GM21367 (cell line): Measurements from ENCODE around the gene PCDH9.

Experiments used
- ATAC-seq: cut with Tn5 transposase; IDR thresholded peaks from one replicate; pipeline ENCODE4 v1.9.1; 2021; ENCODE audit not compliant: unreplicated experiment

Gene PCDH9

GRCh38 chr13:66855131-66855530 lies 375.0 kb downstream of the PCDH9 start:
- ATAC-seq: no peak

- no peak for ATAC-seq
Observed at GRCh38 chr13:66853564-66853963, 376.6 kb downstream of the PCDH9 start.

GRCh38 chr13:66849706-66850105 lies 380.4 kb downstream of the PCDH9 start:
- ATAC-seq: no peak

- ATAC-seq: no peak
Observed at GRCh38 chr13:66847541-66847940, 382.6 kb downstream of the PCDH9 start.

- no peak for ATAC-seq
Observed at GRCh38 chr13:66845393-66845792, 384.7 kb downstream of the PCDH9 start.

GRCh38 chr13:66844933-66845332 lies 385.2 kb downstream of the PCDH9 start:
- ATAC-seq: no peak

GRCh38 chr13:66842766-66843165 lies 387.4 kb downstream of the PCDH9 start:
- ATAC-seq: no peak

- no peak for ATAC-seq
Observed at GRCh38 chr13:66840621-66841020, 389.5 kb downstream of the PCDH9 start.

GRCh38 chr13:66837246-66837645 lies 392.9 kb downstream of the PCDH9 start:
- ATAC-seq: no peak

- ATAC-seq: no peak
Observed at GRCh38 chr13:66835040-66835628, 395.0 kb downstream of the PCDH9 start.

- ATAC-seq: no peak
Observed at GRCh38 chr13:66830940-66831716, 399.0 kb downstream of the PCDH9 start.

GRCh38 chr13:66829803-66830202 lies 400.3 kb downstream of the PCDH9 start:
- ATAC-seq: no peak

- ATAC-seq: no peak
Observed at GRCh38 chr13:66826398-66826797, 403.7 kb downstream of the PCDH9 start.

- no peak for ATAC-seq
Observed at GRCh38 chr13:66821551-66821950, 408.6 kb downstream of the PCDH9 start.

GRCh38 chr13:66811455-66811854 lies 418.7 kb downstream of the PCDH9 start:
- ATAC-seq: no peak

- no peak for ATAC-seq
Observed at GRCh38 chr13:66809485-66809884, 420.7 kb downstream of the PCDH9 start.

- no peak for ATAC-seq
Observed at GRCh38 chr13:66807251-66807650, 422.9 kb downstream of the PCDH9 start.

GRCh38 chr13:66805657-66806056 lies 424.5 kb downstream of the PCDH9 start:
- no peak for ATAC-seq

GRCh38 chr13:66803808-66804456 lies 426.2 kb downstream of the PCDH9 start:
- no peak for ATAC-seq

- ATAC-seq: no peak
Observed at GRCh38 chr13:66803013-66803807, 426.9 kb downstream of the PCDH9 start.

GRCh38 chr13:66795636-66796035 lies 434.5 kb downstream of the PCDH9 start:
- ATAC-seq: no peak
